IPS-20b (cell line): Measurements from ENCODE around the gene IFT122.
A peak's percentile ranks its signal among the peaks of the same experiment; 100 is the strongest.

ENCODE experiments used
- H3K27ac ChIP-seq: one replicate; pipeline ENCODE4 v1.5.1; 2013; ENCODE audit warnings: low read length
- H3K27me3 ChIP-seq: 2 replicates; pipeline ENCODE4 v1.6.1; 2013; ENCODE audit warnings: mild to moderate bottlenecking, low read length, inconsistent platforms; ENCODE audit not compliant: insufficient read depth
- H3K36me3 ChIP-seq: 2 replicates; pipeline ENCODE4 v1.6.1; 2013; ENCODE audit warnings: low read depth, mild to moderate bottlenecking, inconsistent platforms, low read length, moderate library complexity; ENCODE audit not compliant: insufficient read depth
- H3K4me1 ChIP-seq: 2 replicates; pipeline ENCODE4 v1.6.1; 2013; ENCODE audit warnings: mild to moderate bottlenecking, control low read depth, inconsistent platforms, low read length, moderate library complexity; ENCODE audit not compliant: insufficient read depth
- H3K4me3 ChIP-seq: 2 replicates; pipeline ENCODE4 v1.5.1; 2013; ENCODE audit warnings: mild to moderate bottlenecking, low read length, inconsistent platforms
- H3K9ac ChIP-seq: 2 replicates; pipeline ENCODE4 v1.6.1; 2013; ENCODE audit warnings: low read depth, mild to moderate bottlenecking, inconsistent platforms, low read length, moderate library complexity
- H3K9me3 ChIP-seq: 2 replicates; pipeline ENCODE4 v1.6.1; 2013; ENCODE audit warnings: mild to moderate bottlenecking, low read depth, low read length, inconsistent platforms; ENCODE audit not compliant: insufficient read depth

IFT122 gene

GRCh38 chr3:129442947-129443346, 2.9 kb downstream of the IFT122 start:
- H3K27me3 ChIP-seq, result no peaks in the 10 kb centered on the region
- H3K4me3 ChIP-seq, result no peak overlapping the region
- peaks cover 38% of the 10 kb centered on the region; the same call in 1 of the 2 replicates for H3K4me1 ChIP-seq
- H3K9ac ChIP-seq, result no peak overlapping the region
- H3K27ac ChIP-seq, result no peak overlapping the region
- H3K9me3 ChIP-seq, result no peaks in the 10 kb centered on the region
- H3K36me3 ChIP-seq, result peaks cover 2% of the 10 kb centered on the region; the same call in 1 of the 2 replicates

- Histone ChIP-seq H3K27me3 (no peaks in the 10 kb centered on the region), H3K36me3 (no peaks in the 10 kb centered on the region), H3K27ac (no peak overlapping the region), H3K9me3 (no peaks in the 10 kb centered on the region), H3K4me3 (no peak overlapping the region), H3K4me1 (peaks cover 48% of the 10 kb centered on the region; the same call in 1 of the 2 replicates), H3K9ac (no peak overlapping the region)
These were observed 5.4 kb downstream of the IFT122 start for GRCh38 chr3:129445471-129445870.

- H3K4me1 ChIP-seq, result peaks cover 35% of the 10 kb centered on the region; the same call in 1 of the 2 replicates
- H3K9me3 ChIP-seq, result no peaks in the 10 kb centered on the region
- no peak overlapping the region for H3K9ac ChIP-seq
- no peaks in the 10 kb centered on the region for H3K27me3 ChIP-seq
- peaks cover 4% of the 10 kb centered on the region; the same call in 1 of the 2 replicates for H3K36me3 ChIP-seq
- H3K4me3 ChIP-seq, result no peak overlapping the region
- H3K27ac ChIP-seq, result no peak overlapping the region
These were observed 6.9 kb downstream of the IFT122 start for GRCh38 chr3:129446926-129447325.

- Histone ChIP-seq H3K27ac (no peak overlapping the region), H3K36me3 (peaks cover 17% of the 10 kb centered on the region), H3K27me3 (no peaks in the 10 kb centered on the region), H3K4me3 (peak overlapping the region; percentile 57), H3K9me3 (no peaks in the 10 kb centered on the region), H3K4me1 (peaks cover 27% of the 10 kb centered on the region; the same call in 1 of the 2 replicates), H3K9ac (peak overlapping the region; percentile 85)
These were observed 8.3 kb downstream of the IFT122 start for GRCh38 chr3:129448186-129448895.

- peak overlapping the region; percentile 17; the same call in 1 of the 2 replicates for H3K9ac ChIP-seq
- H3K4me3 ChIP-seq, result no peak overlapping the region
- peaks cover 27% of the 10 kb centered on the region; the same call in 1 of the 2 replicates for H3K4me1 ChIP-seq
- H3K36me3 ChIP-seq, result peaks cover 28% of the 10 kb centered on the region
- no peaks in the 10 kb centered on the region for H3K9me3 ChIP-seq
- no peaks in the 10 kb centered on the region for H3K27me3 ChIP-seq
- H3K27ac ChIP-seq, result peak overlapping the region; percentile 58
These were observed 9.5 kb downstream of the IFT122 start for GRCh38 chr3:129449279-129450115.

GRCh38 chr3:129453732-129454131, 13.7 kb downstream of the IFT122 start:
- H3K36me3 ChIP-seq, result peaks cover 35% of the 10 kb centered on the region
- H3K27me3 ChIP-seq, result no peaks in the 10 kb centered on the region
- no peak overlapping the region for H3K9ac ChIP-seq
- H3K4me3 ChIP-seq, result no peak overlapping the region
- peaks cover 15% of the 10 kb centered on the region; the same call in 1 of the 2 replicates for H3K4me1 ChIP-seq
- H3K27ac ChIP-seq, result no peak overlapping the region
- H3K9me3 ChIP-seq, result no peaks in the 10 kb centered on the region

- Histone ChIP-seq H3K27ac (no peak overlapping the region), H3K4me3 (no peak overlapping the region), H3K27me3 (no peaks in the 10 kb centered on the region), H3K9me3 (no peaks in the 10 kb centered on the region), H3K36me3 (peaks cover 27% of the 10 kb centered on the region), H3K4me1 (no peaks in the 10 kb centered on the region), H3K9ac (no peak overlapping the region)
These were observed 20.1 kb downstream of the IFT122 start for GRCh38 chr3:129460155-129460554.

GRCh38 chr3:129460572-129460971, 20.5 kb downstream of the IFT122 start:
- H3K9ac ChIP-seq, result no peak overlapping the region
- H3K27me3 ChIP-seq, result no peaks in the 10 kb centered on the region
- peaks cover 27% of the 10 kb centered on the region for H3K36me3 ChIP-seq
- H3K4me3 ChIP-seq, result no peak overlapping the region
- H3K4me1 ChIP-seq, result no peaks in the 10 kb centered on the region
- no peak overlapping the region for H3K27ac ChIP-seq
- no peaks in the 10 kb centered on the region for H3K9me3 ChIP-seq

GRCh38 chr3:129461022-129461421, 21.0 kb downstream of the IFT122 start:
- no peaks in the 10 kb centered on the region for H3K27me3 ChIP-seq
- peaks cover 27% of the 10 kb centered on the region for H3K36me3 ChIP-seq
- no peaks in the 10 kb centered on the region for H3K9me3 ChIP-seq
- no peaks in the 10 kb centered on the region for H3K4me1 ChIP-seq
- no peak overlapping the region for H3K4me3 ChIP-seq
- no peak overlapping the region for H3K27ac ChIP-seq
- H3K9ac ChIP-seq, result no peak overlapping the region

GRCh38 chr3:129461461-129462146, 21.6 kb downstream of the IFT122 start:
- no peaks in the 10 kb centered on the region for H3K4me1 ChIP-seq

GRCh38 chr3:129462361-129462968, 22.4 kb downstream of the IFT122 start:
- Histone ChIP-seq H3K9ac (no peak overlapping the region), H3K36me3 (peaks cover 33% of the 10 kb centered on the region), H3K9me3 (no peaks in the 10 kb centered on the region), H3K4me1 (no peaks in the 10 kb centered on the region), H3K27ac (no peak overlapping the region), H3K27me3 (no peaks in the 10 kb centered on the region), H3K4me3 (no peak overlapping the region)

More at GRCh38 chr3:129461461-129462146, 21.6 kb downstream of the IFT122 start:
- H3K27ac ChIP-seq, result no peak overlapping the region
- no peak overlapping the region for H3K4me3 ChIP-seq
- no peaks in the 10 kb centered on the region for H3K27me3 ChIP-seq
- peaks cover 27% of the 10 kb centered on the region for H3K36me3 ChIP-seq
- no peak overlapping the region for H3K9ac ChIP-seq
- no peaks in the 10 kb centered on the region for H3K9me3 ChIP-seq
